ENCODE data around the gene CBR3. TPM values are rescaled to one million over a fixed set of nuclear protein-coding genes. Genes with fewer than 3 reads are reported as not detected.

The CBR3 gene
- total RNA-seq, 6 experiments from 2014 or later = 0.17 to 1.3 (median 0.74) TPM; not detected in 2

DNA sequence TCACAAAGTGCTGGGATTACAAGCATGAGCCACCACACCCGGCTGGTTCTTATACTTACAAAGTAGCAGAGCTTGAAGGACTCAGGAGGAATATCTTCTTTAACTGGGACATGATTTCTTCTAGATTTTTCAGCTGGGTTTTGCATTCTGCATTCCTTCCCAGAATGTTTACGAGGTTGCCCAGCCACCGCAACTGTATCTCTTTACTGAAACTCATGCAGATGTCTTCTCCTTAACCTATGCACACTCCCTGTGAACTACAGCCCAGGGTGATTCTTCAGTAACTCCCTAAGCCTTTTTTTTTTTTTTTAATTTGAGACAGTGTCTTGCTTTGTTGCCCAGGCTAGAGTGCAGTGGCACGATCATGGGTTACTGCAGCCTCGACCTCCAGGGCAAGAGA, 13.0 kb downstream of the CBR3 start:
- Histone ChIP-seq H3K4me1 (peaks cover 0 to 9% (median 0%) of the 10 kb centered on the region in 4 donors), H3K9me3 (no peaks in the 10 kb centered on the region), H3K27ac (no peak overlapping the region), H3K4me3 (no peak overlapping the region), H3K27me3 (no peaks in the 10 kb centered on the region), H3K36me3 (no peaks in the 10 kb centered on the region)
- TF ChIP-seq, protein P1, sequence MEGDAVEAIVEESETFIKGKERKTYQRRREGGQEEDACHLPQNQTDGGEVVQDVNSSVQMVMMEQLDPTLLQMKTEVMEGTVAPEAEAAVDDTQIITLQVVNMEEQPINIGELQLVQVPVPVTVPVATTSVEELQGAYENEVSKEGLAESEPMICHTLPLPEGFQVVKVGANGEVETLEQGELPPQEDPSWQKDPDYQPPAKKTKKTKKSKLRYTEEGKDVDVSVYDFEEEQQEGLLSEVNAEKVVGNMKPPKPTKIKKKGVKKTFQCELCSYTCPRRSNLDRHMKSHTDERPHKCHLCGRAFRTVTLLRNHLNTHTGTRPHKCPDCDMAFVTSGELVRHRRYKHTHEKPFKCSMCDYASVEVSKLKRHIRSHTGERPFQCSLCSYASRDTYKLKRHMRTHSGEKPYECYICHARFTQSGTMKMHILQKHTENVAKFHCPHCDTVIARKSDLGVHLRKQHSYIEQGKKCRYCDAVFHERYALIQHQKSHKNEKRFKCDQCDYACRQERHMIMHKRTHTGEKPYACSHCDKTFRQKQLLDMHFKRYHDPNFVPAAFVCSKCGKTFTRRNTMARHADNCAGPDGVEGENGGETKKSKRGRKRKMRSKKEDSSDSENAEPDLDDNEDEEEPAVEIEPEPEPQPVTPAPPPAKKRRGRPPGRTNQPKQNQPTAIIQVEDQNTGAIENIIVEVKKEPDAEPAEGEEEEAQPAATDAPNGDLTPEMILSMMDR (IDR thresholded peaks at IDR 0.05) = no peak
- no peak for TF ChIP-seq POLR2A (IDR thresholded peaks at IDR 0.05)
- 88% methylated on average over 4 of the region's 5 CpGs for WGBS (ENCODE audit: insufficient coverage, low coverage, low lambda C conversion rate, missing lambda C conversion rate)
- ATAC-seq = no peak
- intact Hi-C loops (cut with DNase I) = loop anchor here in 1 of 2 donors (10.0 kb wide), 1 partner anchor 57 kb away; no protein-coding TSS in a partner anchor
- DNase-seq = no peak

DNA sequence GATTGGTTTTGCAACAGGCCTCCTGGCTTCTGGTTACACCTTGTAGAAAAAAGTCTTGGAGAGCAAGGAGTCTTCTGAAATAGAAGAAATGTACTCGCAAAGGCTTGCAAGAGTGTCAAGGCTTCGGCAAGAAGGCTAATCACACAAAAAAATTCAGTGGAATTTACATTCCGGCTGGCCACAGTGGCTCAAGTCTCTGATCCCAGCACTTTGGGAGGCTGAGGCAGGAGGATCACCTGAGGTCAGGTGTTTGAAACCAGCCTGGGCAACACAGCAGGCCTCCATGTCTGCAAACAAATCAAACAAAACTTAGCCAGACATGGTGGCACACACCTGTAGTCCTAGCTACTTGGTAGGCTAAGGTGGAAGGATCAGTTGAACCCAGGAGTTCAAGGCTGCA, 14.0 kb downstream of the CBR3 start:
- Histone ChIP-seq H3K4me3 (no peak overlapping the region), H3K36me3 (no peaks in the 10 kb centered on the region), H3K27ac (no peak overlapping the region), H3K27me3 (no peaks in the 10 kb centered on the region), H3K4me1 (peaks cover 0 to 9% (median 0%) of the 10 kb centered on the region in 4 donors), H3K9me3 (no peaks in the 10 kb centered on the region)
- WGBS (ENCODE audit: insufficient coverage, low coverage, low lambda C conversion rate, missing lambda C conversion rate) = 94% methylated on average over 3 of the region's 3 CpGs
- DNase-seq = no peak
- TF ChIP-seq, protein P1 (IDR thresholded peaks at IDR 0.05) = no peak
- no peak for TF ChIP-seq POLR2A (IDR thresholded peaks at IDR 0.05)
- intact Hi-C loops (cut with DNase I) = loop anchor here in 1 of 2 donors (10.0 kb wide), 1 partner anchor 56 kb away; no protein-coding TSS in a partner anchor
- no peak for ATAC-seq

DNA sequence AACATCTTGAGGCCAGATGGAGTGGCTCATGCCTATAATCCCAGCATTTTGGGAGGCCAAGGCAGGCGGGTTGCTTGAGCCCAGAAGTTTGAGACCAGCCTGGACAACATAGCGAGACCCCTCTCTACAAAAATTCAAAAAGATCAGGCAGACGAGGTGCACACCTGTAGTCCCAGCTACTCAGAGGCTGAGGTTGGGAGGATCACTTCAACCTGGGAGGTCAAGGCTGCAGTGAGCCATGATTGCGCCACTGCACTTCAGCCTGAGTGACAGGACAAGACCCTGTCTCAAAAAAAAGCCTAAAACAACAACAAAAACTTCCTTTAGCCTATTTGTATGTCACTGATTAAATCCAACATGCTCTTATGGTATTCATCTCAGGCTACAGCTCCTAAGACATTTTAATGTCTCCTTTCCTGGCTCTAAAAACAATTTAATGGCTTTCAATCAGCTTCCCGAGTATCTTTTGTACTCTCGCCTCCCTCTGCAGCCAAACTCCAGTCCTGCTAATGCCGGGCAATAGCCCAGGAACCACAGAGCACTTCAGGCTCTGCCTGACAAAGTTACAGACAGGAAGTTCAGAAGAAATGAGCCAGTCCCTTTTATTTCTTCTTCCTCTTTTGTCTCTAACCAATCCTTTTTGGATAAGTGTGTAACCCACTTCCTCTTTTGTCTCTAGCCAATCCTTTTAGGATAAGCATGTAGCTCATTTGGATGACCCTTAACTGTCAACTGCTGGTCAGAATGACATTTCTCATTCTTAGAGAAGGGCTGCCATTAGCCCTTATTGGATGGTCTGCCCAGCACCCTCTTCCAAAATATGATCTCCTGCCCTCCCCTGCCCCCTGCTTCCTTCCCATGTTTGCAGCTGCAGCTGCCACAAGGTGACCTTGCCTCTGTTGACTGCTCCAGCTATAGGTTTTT, 15.2 kb downstream of the CBR3 start:
- intact Hi-C loops (cut with DNase I) = loop anchor here (10.0 kb wide), 1 partner anchor 55 kb away; no protein-coding TSS in a partner anchor
- no peak overlapping the region for H3K4me3 ChIP-seq
- peak; percentile 51 to 82 (median 66) for ATAC-seq
- 25% methylated on average over 3 of the region's 7 CpGs for WGBS (ENCODE audit: insufficient coverage, low coverage, low lambda C conversion rate, missing lambda C conversion rate)
- H3K27ac ChIP-seq = no peak overlapping the region
- no peaks in the 10 kb centered on the region for H3K27me3 ChIP-seq
- peak in 1 of 3 donors; percentile 31 for DNase-seq
- TF ChIP-seq, protein P1 (IDR thresholded peaks at IDR 0.05) = no peak
- TF ChIP-seq POLR2A (IDR thresholded peaks at IDR 0.05) = no peak
- peaks cover 0 to 9% (median 0%) of the 10 kb centered on the region in 4 donors for H3K4me1 ChIP-seq
- H3K9me3 ChIP-seq = no peaks in the 10 kb centered on the region
- no peaks in the 10 kb centered on the region for H3K36me3 ChIP-seq

DNA sequence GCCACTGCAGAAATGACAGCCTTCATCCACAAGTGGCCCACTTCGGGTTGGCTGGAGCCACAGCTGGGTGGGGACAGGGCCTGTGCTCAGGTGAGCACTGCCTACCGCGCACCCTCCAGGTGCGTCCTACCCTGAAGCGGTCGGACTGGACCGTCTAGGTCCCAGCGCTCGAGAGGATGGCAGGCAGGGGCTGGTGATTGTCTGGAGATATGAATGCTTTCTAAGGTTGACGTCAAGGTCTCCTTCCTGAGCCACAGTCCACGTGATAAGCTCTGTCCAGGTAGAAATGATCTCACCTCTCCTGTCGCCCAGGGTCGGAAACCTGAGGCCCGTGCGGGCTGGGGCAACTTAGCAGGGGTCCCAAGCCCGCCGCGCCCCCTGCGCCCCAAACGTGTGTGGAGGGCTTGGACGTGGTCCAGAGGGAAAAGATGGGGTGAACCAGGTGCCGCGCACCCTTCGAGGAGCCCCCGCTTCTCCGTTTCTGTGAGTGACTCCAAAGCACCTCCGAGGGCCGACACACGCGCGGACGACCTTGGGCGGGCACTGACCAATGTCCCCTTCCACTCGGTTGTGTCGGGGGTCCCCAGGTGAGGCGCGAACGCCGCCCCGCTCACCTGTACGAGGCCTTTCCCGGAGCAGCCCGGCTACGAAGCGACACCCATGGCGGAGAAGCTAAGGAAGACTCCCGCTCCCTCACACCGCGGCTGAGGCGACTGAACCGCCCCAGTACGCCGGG, 20.9 kb downstream of the CBR3 start:
- peaks cover 0 to 5% (median 0%) of the 10 kb centered on the region in 4 donors for H3K4me1 ChIP-seq
- no peaks in the 10 kb centered on the region for H3K36me3 ChIP-seq
- DNase-seq = peak in 1 of 3 donors; percentile 42
- no peaks in the 10 kb centered on the region for H3K9me3 ChIP-seq
- WGBS (ENCODE audit: insufficient coverage, low coverage, low lambda C conversion rate, missing lambda C conversion rate) = no CpG with 5 or more reads among the region's 53 CpGs
- H3K27ac ChIP-seq = peak overlapping the region; percentile 24 to 33 (median 32)
- ATAC-seq = no peak
- TF ChIP-seq, protein P1 (IDR thresholded peaks at IDR 0.05) = no peak
- peak; percentile 89 for TF ChIP-seq POLR2A (IDR thresholded peaks at IDR 0.05)
- peak overlapping the region; percentile 52 to 72 (median 62) for H3K4me3 ChIP-seq
- intact Hi-C loops (cut with DNase I) = loop anchor here in 1 of 2 donors (10.0 kb wide), 1 partner anchor 49 kb away; no protein-coding TSS in a partner anchor
- no peaks in the 10 kb centered on the region for H3K27me3 ChIP-seq

All from right lobe of liver (tissue), 6 donors.